Uterus (tissue), 2 donors: ENCODE results near the gene INSIG1.

Experiments
- CTCF ChIP-seq, 4 experiments: fragments of 200-600 bp in 2 of 4; fragments of 450-650 bp in 2 of 4; sonication (generic) in 2 of 4; IDR thresholded peaks; one replicate each; pipeline ENCODE4 v1.5.1; 2016 to 2019; ENCODE audit warnings: antibody characterized with exemption in 4 of 4, mild to moderate bottlenecking in 2 of 4, moderate library complexity in 1 of 4
- POLR2A ChIP-seq, 2 donors: fragments of 450-650 bp; IDR thresholded peaks; one replicate each; pipeline ENCODE4 v1.6.1; 2016; ENCODE audit warnings: antibody characterized with exemption in 2 of 2, mild to moderate bottlenecking in 1 of 2, moderate library complexity in 1 of 2

DNA sequence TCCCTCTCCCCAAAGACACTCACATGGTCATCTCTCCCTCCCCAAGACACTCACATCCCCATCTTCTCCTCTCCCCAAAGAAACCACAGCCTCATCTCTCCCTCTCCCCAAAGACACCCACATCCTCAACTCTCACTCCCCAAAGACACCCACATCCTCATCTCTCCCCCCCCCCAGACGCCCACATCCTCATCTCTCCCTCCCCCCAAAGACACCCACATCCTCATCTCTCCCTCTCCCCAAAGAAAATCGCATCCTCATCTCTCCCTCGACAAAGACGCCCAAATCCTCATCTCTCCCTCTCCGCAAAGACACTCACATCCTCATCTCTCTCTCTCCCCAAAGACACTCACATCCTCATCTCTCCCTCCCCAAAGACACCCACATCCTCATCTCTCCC is 31.5 kb downstream of the INSIG1 start:
- TF ChIP-seq CTCF (IDR thresholded peaks at IDR 0.05) (no peak), POLR2A (IDR thresholded peaks at IDR 0.05) (no peak)
